K562 (cell line): ENCODE measurements around the gene AHCYL1. TPM values are rescaled to one million over a fixed set of nuclear protein-coding genes. Genes with fewer than 3 reads are reported as not detected.
A peak's percentile ranks its signal among the peaks of the same experiment; 100 is the strongest.

Experiments used
- ATAC-seq: fragments of 200-7000 bp; cut with Tn5 transposase; 3 replicates; pipeline ENCODE4 v1.9.1; 2020; ENCODE audit warnings: moderate library complexity
- BruUV-seq: library from RNA; stranded (reverse); fragments of 400-500 nt; replicated peaks from 2 replicates; lab custom pipeline; 2021; lab: Mats Ljungman, UMichigan
- CTCF ChIA-PET: fragments of 300-600 bp; formaldehyde crosslinking; extraction: SDS; loops from one replicate; lab custom pipeline; 2021; ENCODE audit warnings: low intra/inter-chr PET ratio; lab: Yijun Ruan, JAX
- POLR2A ChIA-PET: fragments of 300-600, 350-650 bp; sonication (Branson Sonifier 250); formaldehyde crosslinking; extraction: SDS; loops from one replicate; lab custom pipeline; 2021; ENCODE audit warnings: antibody characterized with exemption, inconsistent platforms; lab: Yijun Ruan, JAX
- DNase-seq, 4 experiments: peaks; one replicate each; pipeline versions ENCODE4 v3.0.0 to v3.0.0-alpha.2; 2011 to 2018; ENCODE audit warnings: low spot score in 3 of 4, mixed read lengths in 3 of 4; ENCODE audit errors: extremely low read depth in 1 of 4
- FAIRE-seq: peaks from 2 replicates; lab custom pipeline; 2011; peaks lifted over from hg19 to GRCh38; lab: Jason Lieb, UNC
- H2AFZ ChIP-seq: 2 replicates; pipeline ENCODE4 v1.6.0; 2011; ENCODE audit warnings: low read depth, low read length, control low read depth, inconsistent platforms
- H3K27ac ChIP-seq: fragments of 200-600 bp; 3 replicates; pipeline ENCODE4 v1.8.0; 2011; ENCODE audit warnings: low read depth, mild to moderate bottlenecking, control low read depth, inconsistent platforms, low read length, moderate library complexity, mixed read lengths; ENCODE audit errors: extremely low read depth
- H3K27me3 ChIP-seq, 2 experiments: fragments of 300-600 bp in 1 of 2; 2 replicates in 1 of 2; 3 replicates in 1 of 2; pipeline versions ENCODE4 v1.6.0 to v1.8.0; 2011; ENCODE audit warnings: inconsistent platforms in 2 of 2, low read length in 2 of 2, mild to moderate bottlenecking in 1 of 2, mixed read lengths in 1 of 2, moderate library complexity in 1 of 2; ENCODE audit not compliant: control insufficient read depth in 2 of 2, insufficient read depth in 2 of 2
- H3K36me3 ChIP-seq: fragments of 300-600 bp; 3 replicates; pipeline ENCODE4 v1.8.0; 2011; ENCODE audit warnings: mild to moderate bottlenecking, low read length, inconsistent platforms; ENCODE audit not compliant: control insufficient read depth, insufficient read depth
- H3K4me1 ChIP-seq, 2 experiments: fragments of 200-600 bp in 1 of 2; replicated peaks in 1 of 2; 2 replicates in 1 of 2; 3 replicates in 1 of 2; pipeline versions ENCODE4 v1.5.1 to v1.8.0; 2011; ENCODE audit warnings: inconsistent platforms in 2 of 2, low read length in 2 of 2, mild to moderate bottlenecking in 1 of 2, mixed read lengths in 1 of 2, moderate library complexity in 1 of 2; ENCODE audit not compliant: control insufficient read depth in 2 of 2, insufficient read depth in 2 of 2
- H3K4me2 ChIP-seq: 2 replicates; pipeline ENCODE4 v1.6.1; 2011; ENCODE audit warnings: low read length, control low read depth, inconsistent platforms, mixed read lengths; ENCODE audit not compliant: insufficient read depth
- H3K4me3 ChIP-seq: fragments of 200-600 bp; sonication (generic), shearing (Covaris generic); 2 replicates; pipeline ENCODE4 v1.5.1; 2016; ENCODE audit warnings: control low read depth, inconsistent platforms
- H3K79me2 ChIP-seq: fragments of 200-600 bp; 3 replicates; pipeline ENCODE4 v1.8.0; 2011; ENCODE audit warnings: low read length, inconsistent platforms; ENCODE audit not compliant: control insufficient read depth, insufficient read depth
- H3K9ac ChIP-seq, 2 experiments: 2 replicates each; pipeline versions ENCODE4 v1.6.0 to v1.6.1; 2011; ENCODE audit warnings: low read depth in 2 of 2, low read length in 2 of 2, control low read depth in 1 of 2, inconsistent platforms in 1 of 2, mild to moderate bottlenecking in 1 of 2, mixed read lengths in 1 of 2; ENCODE audit not compliant: insufficient read depth in 1 of 2
- H3K9me1 ChIP-seq: one replicate; pipeline ENCODE4 v1.6.0; 2011; ENCODE audit warnings: inconsistent platforms, mild to moderate bottlenecking, low read length, moderate library complexity; ENCODE audit not compliant: control insufficient read depth, insufficient read depth
- H3K9me3 ChIP-seq: replicated peaks from 2 replicates; pipeline ENCODE4 v1.5.1; 2011; ENCODE audit warnings: low read depth, low read length, inconsistent platforms; ENCODE audit not compliant: control insufficient read depth, insufficient read depth
- H4K20me1 ChIP-seq: replicated peaks from 2 replicates; pipeline ENCODE4 v1.6.1; 2011; ENCODE audit warnings: low read length, inconsistent platforms, mixed read lengths; ENCODE audit not compliant: control insufficient read depth, insufficient read depth
- CC2D1A ChIP-seq: fragments of 450-650 bp; IDR thresholded peaks from 2 replicates; pipeline ENCODE4 v1.6.1; 2017; ENCODE audit warnings: mild to moderate bottlenecking
- CREBBP ChIP-seq: IDR thresholded peaks from one replicate; pipeline ENCODE4 v1.6.1; 2012; ENCODE audit warnings: low read depth, mild to moderate bottlenecking, control low read depth, inconsistent platforms, low read length
- CREM ChIP-seq: IDR thresholded peaks from 2 replicates; pipeline ENCODE4 v1.6.1; 2014; ENCODE audit warnings: antibody characterized with exemption, low read depth
- E2F8 ChIP-seq: fragments of 450-650 bp; IDR thresholded peaks from 2 replicates; pipeline ENCODE4 v1.7.1; 2018; ENCODE audit warnings: mild to moderate bottlenecking, low read depth; ENCODE audit not compliant: partially characterized antibody
- ESRRA ChIP-seq: fragments of 450-650 bp; IDR thresholded peaks from 2 replicates; pipeline ENCODE4 v1.6.1; 2014; ENCODE audit warnings: low read depth, mild to moderate bottlenecking, moderate library complexity, borderline replicate concordance
- HNRNPH1 ChIP-seq: fragments of 200-400 bp; formaldehyde crosslinking; optimal IDR thresholded peaks from 2 replicates; pipeline ENCODE3; 2017; ENCODE audit warnings: low read depth, mild to moderate bottlenecking, low read length, moderate library complexity
- JUN ChIP-seq, 2 experiments: sonication (generic) in 1 of 2; formaldehyde crosslinking in 1 of 2; IDR thresholded peaks; 2 replicates each; pipeline versions ENCODE4 v1.6.1 to v1.8.0; 2012 to 2022; ENCODE audit warnings: borderline replicate concordance in 2 of 2, mild to moderate bottlenecking in 2 of 2, improper control_type of control experiment in 1 of 2, low read depth in 1 of 2, low read length in 1 of 2, missing genetic modification reagents in 1 of 2
- JUNB ChIP-seq: fragments of 450-650 bp; formaldehyde crosslinking; conservative IDR thresholded peaks from 2 replicates; pipeline ENCODE4 v1.4.0; 2020; ENCODE audit warnings: mild to moderate bottlenecking
- KLF16 ChIP-seq: IDR thresholded peaks from 2 replicates; pipeline ENCODE4 v1.6.1; 2016; ENCODE audit warnings: antibody characterized with exemption
- L3MBTL2 ChIP-seq: fragments of 450-650 bp; IDR thresholded peaks from 2 replicates; pipeline ENCODE4 v1.6.1; 2016; ENCODE audit warnings: mild to moderate bottlenecking, moderate library complexity
- MAX ChIP-seq: sonication (generic); formaldehyde crosslinking; IDR thresholded peaks from 2 replicates; pipeline ENCODE4 v1.9.0; 2022; ENCODE audit warnings: mild to moderate bottlenecking, missing genetic modification reagents
- RAD21 ChIP-seq, 2 experiments: fragments of 250-450 bp in 1 of 2; fragments of 450-650 bp in 1 of 2; sonication (Bioruptor Pico) in 1 of 2; formaldehyde crosslinking in 1 of 2; IDR thresholded peaks in 1 of 2; conservative IDR thresholded peaks in 1 of 2; 2 replicates each; pipeline versions ENCODE4 v1.4.0 to v1.8.0; 2020 to 2022; ENCODE audit warnings: mild to moderate bottlenecking in 2 of 2, moderate library complexity in 1 of 2
- RCOR1 ChIP-seq, 2 experiments: IDR thresholded peaks; 2 replicates each; pipeline ENCODE4 v1.6.1; 2012; ENCODE audit warnings: low read depth in 2 of 2, low read length in 2 of 2, borderline replicate concordance in 1 of 2, improper control_type of control experiment in 1 of 2
- SLC30A9 ChIP-seq: fragments of 250-450 bp; sonication (Bioruptor Pico); IDR thresholded peaks from 2 replicates; pipeline ENCODE4 v1.8.0; 2022; ENCODE audit warnings: mild to moderate bottlenecking, moderate library complexity
- STAG1 ChIP-seq: sonication (generic); formaldehyde crosslinking; IDR thresholded peaks from 2 replicates; pipeline ENCODE4 v1.5.0; 2020; ENCODE audit warnings: missing genetic modification reagents, borderline replicate concordance
- TAF15 ChIP-seq: fragments of 200-400 bp; formaldehyde crosslinking; IDR thresholded peaks from 2 replicates; pipeline ENCODE4 v1.6.1; 2017; ENCODE audit warnings: mild to moderate bottlenecking, low read depth, low read length, moderate library complexity
- ZC3H8 ChIP-seq: fragments of 450-650 bp; IDR thresholded peaks from 2 replicates; pipeline ENCODE4 v1.6.1; 2017
- ZNF165 ChIP-seq: fragments of 250-450 bp; sonication (Bioruptor Pico); IDR thresholded peaks from 2 replicates; pipeline ENCODE4 v1.4.0; 2020; ENCODE audit warnings: borderline replicate concordance
- WGBS: fragments of 100-300 bp; shearing (Covaris generic); methylation state at CpG from one replicate; pipeline ENCODE4 v1.1.6; 2016; ENCODE audit warnings: low coverage, mixed read lengths; ENCODE audit not compliant: insufficient coverage; ENCODE audit errors: missing lambda C conversion rate; 5-methylcytosine and 5-hydroxymethylcytosine counted together
- in situ Hi-C: fragments of 300-500 bp; cut with MboI; formaldehyde crosslinking; loops from 4 replicates; pipeline ENCODE4 v1.15.0; 2018; ENCODE audit warnings: inconsistent platforms, mixed read lengths
- intact Hi-C: fragments of 100-400 bp; cut with micrococcal nuclease; formaldehyde crosslinking; loops from 2 replicates; pipeline ENCODE4 v1.14.2; 2022
- polyA plus RNA-seq, 8 experiments: library from polyadenylated mRNA; depleted of rRNA in 4 of 8; stranded (reverse) in 5 of 8; unstranded in 3 of 8; fragments of >200 nt; fragmentation: Nextera tagmentation in 2 of 8; fragmentation: Illumina TruSeq in 1 of 8; extraction: Ambion mirVana in 2 of 8; extraction: Trizol in 1 of 8; gene quantifications; 2 replicates each; pipeline versions ENCODE4 v1.2.1 to v1.2.3, GENCODE V29; 2011 to 2014; ENCODE audit warnings: inconsistent platforms in 1 of 8, missing spikeins in 1 of 8
- total RNA-seq, 7 experiments: library from RNA; depleted of rRNA in 6 of 7; stranded (reverse); fragments of >200 nt in 6 of 7; fragmentation: Illumina TruSeq in 2 of 7; extraction: Trizol in 2 of 7; gene quantifications; 2 replicates each; pipeline versions ENCODE4 v1.2.1 to v1.2.3, GENCODE V29; 2011 to 2021; ENCODE audit warnings: low replicate concordance in 1 of 7

Gene AHCYL1
- total and polyA plus RNA-seq, 9 of the 15 experiments (the other 6 are each of a cell fraction or from before 2014, with no cell fraction given), result 27.3 to 118 (median 44.5) TPM

- intact Hi-C loops (loop anchor here (2.0 to 10.0 kb wide), 3 partner anchors 55 to 411 kb away; no protein-coding TSS in a partner anchor), in situ Hi-C loops (loop anchor here (5.0 kb wide), 1 partner anchor 54 kb away; no protein-coding TSS in a partner anchor)
- peak; percentile 79 to 87 (median 84) for DNase-seq
- ChIA-PET CTCF (interaction anchor here (0.5 to 2.9 kb wide), 8 partner anchors 10 to 1716 kb away, joined by 3 to 31 read pairs (median 5); no protein-coding TSS in a partner anchor), POLR2A (interaction anchor here (0.6 to 18.1 kb wide), 6 partner anchors 9 to 407 kb away, joined by 3 to 200 read pairs (median 4); partner anchors contain the start of gene STRIP1)
- Histone ChIP-seq H3K9me3 (no peaks in the 10 kb centered on the region), H3K4me2 (no peak overlapping the region), H4K20me1 (peaks cover 37% of the 10 kb centered on the region), H3K4me3 (no peak overlapping the region), H3K9ac (no peak overlapping the region), H3K79me2 (no peaks in the 10 kb centered on the region), H3K4me1 (peaks cover 13 to 16% of the 10 kb centered on the region in 2 experiments), H3K36me3 (peaks cover 95% of the 10 kb centered on the region), H2AFZ (no peak overlapping the region), H3K27me3 (no peaks in the 10 kb centered on the region), H3K27ac (no peak overlapping the region), H3K9me1 (peaks cover 3% of the 10 kb centered on the region)
- ATAC-seq, result peak; percentile 87
- BruUV-seq, result no TSS peak
- 69% methylated on average over 16 of the region's 16 CpGs for WGBS
- FAIRE-seq, result peak; percentile 93
- TF ChIP-seq STAG1 (CRISPR knock-in tag) (peak; percentile 78; the same call in 1 of the 2 replicates), JUN (IDR thresholded peaks at IDR 0.05; ENCODE audit: borderline replicate concordance, low read depth, low read length) (no peak), JUN (CRISPR knock-in tag; IDR thresholded peaks at IDR 0.05; ENCODE audit: borderline replicate concordance) (no peak), CREBBP (no peak), CC2D1A (peak; percentile 70; the same call in 1 of the 2 replicates), RAD21 (CRISPR knock-in tag; conservative IDR thresholded peaks at IDR 0.05 in 1 of 2, IDR thresholded peaks at IDR 0.05 in 1 of 2) (peak; percentile 87 to 92), SLC30A9 (no peak), TAF15 (no peak), JUNB (CRISPR knock-in tag) (no peak), RCOR1 (IDR thresholded peaks at IDR 0.05; ENCODE audit: borderline replicate concordance in 1 of 2, low read depth in 2 of 2, low read length in 2 of 2) (0 out of 4 replicates have a peak, but pooled peaks of 1 of the 2 experiments have one; percentile 7), CREM (0 out of 2 replicates have a peak, but pooled peaks have one; percentile 25), ZNF165 (no peak), MAX (CRISPR knock-in tag) (no peak), ESRRA (0 out of 2 replicates have a peak, but pooled peaks have one; percentile 51), ZC3H8 (0 out of 2 replicates have a peak, but pooled peaks have one; percentile 27), L3MBTL2 (no peak), HNRNPH1 (no peak), E2F8 (no peak), KLF16 (0 out of 2 replicates have a peak, but pooled peaks have one; percentile 51)
These were observed 69.2 kb downstream of the AHCYL1 start for GRCh38 chr1:110053552-110054428.
